Measurements from ENCODE around the gene HNRNPAB. TPM values are rescaled to one million over a fixed set of nuclear protein-coding genes. Genes with fewer than 3 reads are reported as not detected.

HNRNPAB gene
- total RNA-seq, 1 experiment from 2014 or later: 547 TPM

- TF ChIP-seq CTCF (conservative IDR thresholded peaks at IDR 0.05): no peak
- Mint-ChIP-seq H3K9me3 (no peaks in the 10 kb centered on the region; a peak in 2 of 5 replicates), H3K27me3 (ENCODE audit: low read depth) (peaks cover 8% of the 10 kb centered on the region), H3K4me1 (peaks cover 6% of the 10 kb centered on the region in 2 experiments), H3K4me3 (no peak overlapping the region), H3K27ac (no peak overlapping the region), H3K36me3 (ENCODE audit: insufficient read depth in 1 of 3, low read depth in 3 of 3) (no peaks in the 10 kb centered on the region)
- Histone ChIP-seq H3K9ac (ENCODE audit: extremely low read depth, insufficient read length, low read length) (no peak overlapping the region), H2AFZ (ENCODE audit: low read length) (no peak overlapping the region), H3K79me1 (ENCODE audit: insufficient read depth, low read depth, low read length, poor library complexity, severe bottlenecking) (no peaks in the 10 kb centered on the region), H3K23me2 (ENCODE audit: insufficient read length, low read depth, low read length, poor library complexity, severe bottlenecking) (peaks cover 4% of the 10 kb centered on the region), H2BK120ac (ENCODE audit: low read depth, low read length, poor library complexity, severe bottlenecking) (no peak overlapping the region), H3K23ac (ENCODE audit: insufficient read length, low read depth, low read length) (no peak overlapping the region), H3K14ac (ENCODE audit: insufficient read depth, low read length) (no peak overlapping the region), H3K27me3 (ENCODE audit: insufficient read depth, low read length) (no peaks in the 10 kb centered on the region), H3K4me2 (ENCODE audit: insufficient read depth, insufficient read length, low read length) (no peak overlapping the region), H3K27ac (ENCODE audit: insufficient read length, low read depth, low read length) (no peak overlapping the region), H2BK15ac (ENCODE audit: low read depth, low read length) (no peak overlapping the region), H4K20me1 (ENCODE audit: control insufficient read depth, insufficient read depth, insufficient read length) (peaks cover 2% of the 10 kb centered on the region), H3K4ac (ENCODE audit: low read depth, low read length) (no peak overlapping the region), H2AK5ac (ENCODE audit: insufficient read length, low read length) (no peak overlapping the region), H4K91ac (ENCODE audit: insufficient read length, low read depth, low read length) (no peak overlapping the region), H4K8ac (replicated peaks; ENCODE audit: insufficient read length, low read depth, low read length) (no peak overlapping the region), H2BK12ac (ENCODE audit: insufficient read length, low read depth, low read length) (no peak overlapping the region), H3K9me3 (ENCODE audit: control insufficient read depth, low read depth, low read length) (no peaks in the 10 kb centered on the region), H3K79me2 (ENCODE audit: insufficient read depth, low read length) (no peaks in the 10 kb centered on the region), H2BK20ac (ENCODE audit: low read depth, low read length, poor library complexity, severe bottlenecking) (no peak overlapping the region), H2BK5ac (ENCODE audit: insufficient read length, low read length) (no peak overlapping the region), H3K18ac (ENCODE audit: insufficient read length, low read depth, low read length) (no peak overlapping the region), H3K56ac (ENCODE audit: insufficient read length, low read depth, low read length) (no peak overlapping the region), H3K4me1 (ENCODE audit: insufficient read depth, low read length) (no peaks in the 10 kb centered on the region), H4K5ac (ENCODE audit: insufficient read length, low read depth, low read length) (no peak overlapping the region), H3T11ph (ENCODE audit: low read length) (no peak overlapping the region)
- WGBS (ENCODE audit: extremely low coverage, insufficient read length, low lambda C conversion rate): no CpG with 5 or more reads among the region's 19 CpGs
- DNase-seq: no peak
These were observed 36.0 kb downstream of the HNRNPAB start for GRCh38 chr5:178240341-178240741.
